KMS-11 (cell line): Measurements from ENCODE around the gene STAG1.

Experiments used
- H2AFZ ChIP-seq: fragments of 200-600 bp; sonication (generic); 2 replicates; pipeline ENCODE4 v1.6.1; 2016; ENCODE audit warnings: antibody characterized with exemption, mixed run types, low read depth
- H3K27ac ChIP-seq: fragments of 200-600 bp; sonication (generic); 2 replicates; pipeline ENCODE4 v1.6.1; 2016; ENCODE audit warnings: mild to moderate bottlenecking, mixed run types
- H3K27me3 ChIP-seq: fragments of 200-600 bp; sonication (generic); 2 replicates; pipeline ENCODE4 v1.6.1; 2017; ENCODE audit warnings: mild to moderate bottlenecking, low read depth, mixed run types, moderate library complexity; ENCODE audit not compliant: insufficient read depth
- H3K36me3 ChIP-seq: fragments of 200-600 bp; sonication (generic); 2 replicates; pipeline ENCODE4 v1.6.1; 2017; ENCODE audit warnings: mild to moderate bottlenecking, mixed run types; ENCODE audit not compliant: insufficient read depth
- H3K4me1 ChIP-seq: fragments of 200-600 bp; sonication (generic); 2 replicates; pipeline ENCODE4 v1.6.1; 2016; ENCODE audit warnings: mild to moderate bottlenecking, low read depth, mixed run types; ENCODE audit not compliant: poor library complexity, severe bottlenecking
- H3K4me2 ChIP-seq: fragments of 200-600 bp; sonication (generic); 2 replicates; pipeline ENCODE4 v1.7.0; 2016; ENCODE audit warnings: mild to moderate bottlenecking, mixed run types
- H3K4me3 ChIP-seq: fragments of 200-600 bp; sonication (generic); IDR thresholded peaks from 2 replicates; pipeline ENCODE4 v1.6.1; 2017; ENCODE audit warnings: low read depth, low read length, mixed read lengths; ENCODE audit not compliant: insufficient read depth
- H3K79me2 ChIP-seq: fragments of 200-600 bp; sonication (generic); 2 replicates; pipeline ENCODE4 v1.6.1; 2016; ENCODE audit warnings: low read depth, mixed run types; ENCODE audit not compliant: insufficient read depth
- H3K9ac ChIP-seq: fragments of 200-600 bp; sonication (generic); 2 replicates; pipeline ENCODE4 v1.6.1; 2016; ENCODE audit warnings: mild to moderate bottlenecking, mixed run types
- H4K20me1 ChIP-seq: fragments of 200-600 bp; sonication (generic); 2 replicates; pipeline ENCODE4 v1.6.1; 2016; ENCODE audit warnings: mild to moderate bottlenecking, mixed run types; ENCODE audit not compliant: insufficient read depth
- TF ChIP-seq, protein P1 (sequence below): fragments of 200-600 bp; sonication (generic); conservative IDR thresholded peaks from 2 replicates; pipeline ENCODE4 v1.6.1; 2017; ENCODE audit warnings: low read depth, mild to moderate bottlenecking, antibody characterized with exemption, low read length, moderate library complexity, mixed read lengths

Gene STAG1

DNA sequence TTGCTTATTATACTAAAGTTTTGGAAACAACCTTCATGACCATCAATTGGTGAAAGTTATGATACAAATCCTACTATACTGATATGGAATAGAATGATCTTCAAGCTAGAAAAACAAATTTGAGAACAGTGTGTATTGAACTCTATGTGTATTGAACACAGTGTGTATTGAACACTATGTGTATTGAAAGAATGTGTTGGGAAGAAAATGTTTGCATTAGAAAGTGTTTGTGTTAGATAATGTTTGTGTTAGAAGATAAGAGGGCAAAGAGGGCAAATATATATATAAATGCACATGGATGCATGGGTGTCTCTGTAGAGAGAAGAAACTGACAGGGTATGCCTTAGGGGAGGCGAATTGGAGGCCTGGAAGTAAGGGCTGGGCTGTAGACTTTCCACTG is 459.7 kb downstream of the STAG1 start:
- Histone ChIP-seq H2AFZ (no peak overlapping the region), H3K79me2 (0 out of 2 replicates have a peak, but pooled peaks cover 5% of the 10 kb centered on the region), H3K4me1 (no peaks in the 10 kb centered on the region), H3K36me3 (no peaks in the 10 kb centered on the region), H3K4me3 (no peak overlapping the region), H3K27ac (no peak overlapping the region), H3K27me3 (no peaks in the 10 kb centered on the region), H3K4me2 (no peak overlapping the region), H3K9ac (no peak overlapping the region), H4K20me1 (no peaks in the 10 kb centered on the region)
- TF ChIP-seq, protein P1, sequence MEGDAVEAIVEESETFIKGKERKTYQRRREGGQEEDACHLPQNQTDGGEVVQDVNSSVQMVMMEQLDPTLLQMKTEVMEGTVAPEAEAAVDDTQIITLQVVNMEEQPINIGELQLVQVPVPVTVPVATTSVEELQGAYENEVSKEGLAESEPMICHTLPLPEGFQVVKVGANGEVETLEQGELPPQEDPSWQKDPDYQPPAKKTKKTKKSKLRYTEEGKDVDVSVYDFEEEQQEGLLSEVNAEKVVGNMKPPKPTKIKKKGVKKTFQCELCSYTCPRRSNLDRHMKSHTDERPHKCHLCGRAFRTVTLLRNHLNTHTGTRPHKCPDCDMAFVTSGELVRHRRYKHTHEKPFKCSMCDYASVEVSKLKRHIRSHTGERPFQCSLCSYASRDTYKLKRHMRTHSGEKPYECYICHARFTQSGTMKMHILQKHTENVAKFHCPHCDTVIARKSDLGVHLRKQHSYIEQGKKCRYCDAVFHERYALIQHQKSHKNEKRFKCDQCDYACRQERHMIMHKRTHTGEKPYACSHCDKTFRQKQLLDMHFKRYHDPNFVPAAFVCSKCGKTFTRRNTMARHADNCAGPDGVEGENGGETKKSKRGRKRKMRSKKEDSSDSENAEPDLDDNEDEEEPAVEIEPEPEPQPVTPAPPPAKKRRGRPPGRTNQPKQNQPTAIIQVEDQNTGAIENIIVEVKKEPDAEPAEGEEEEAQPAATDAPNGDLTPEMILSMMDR: no peak

GRCh38 chr3:136291302-136291701 is 460.9 kb downstream of the STAG1 start:
- TF ChIP-seq, protein P1: no peak
- Histone ChIP-seq H4K20me1 (no peaks in the 10 kb centered on the region), H3K4me2 (no peak overlapping the region), H3K9ac (no peak overlapping the region), H3K79me2 (0 out of 2 replicates have a peak, but pooled peaks cover 5% of the 10 kb centered on the region), H2AFZ (no peak overlapping the region), H3K27me3 (no peaks in the 10 kb centered on the region), H3K27ac (no peak overlapping the region), H3K4me1 (no peaks in the 10 kb centered on the region), H3K4me3 (no peak overlapping the region), H3K36me3 (no peaks in the 10 kb centered on the region)
